HG02970 (cell line): Measurements from ENCODE around the gene LYPD8.

Source experiments
- ATAC-seq: cut with Tn5 transposase; IDR thresholded peaks from one replicate; pipeline ENCODE4 v1.9.1; 2021; ENCODE audit warnings: mild to moderate bottlenecking, moderate library complexity, moderate number of reproducible peaks; ENCODE audit not compliant: unreplicated experiment, low FRiP score

Gene LYPD8

GRCh38 chr1:248704606-248705005, 51.0 kb downstream of the LYPD8 start:
- no peak for ATAC-seq

- no peak for ATAC-seq
Observed at GRCh38 chr1:248703674-248704073, 51.9 kb downstream of the LYPD8 start.

- ATAC-seq: no peak
Observed at GRCh38 chr1:248702714-248703113, 52.8 kb downstream of the LYPD8 start, which contains the start of gene OR14I1. OR14I1 (minus strand) TSS chr1:248702766.

GRCh38 chr1:248699099-248699498, 56.5 kb downstream of the LYPD8 start:
- no peak for ATAC-seq

GRCh38 chr1:248697907-248698306, 57.7 kb downstream of the LYPD8 start:
- no peak for ATAC-seq

GRCh38 chr1:248696774-248697173, 58.8 kb downstream of the LYPD8 start:
- ATAC-seq: no peak

GRCh38 chr1:248696261-248696660, 59.3 kb downstream of the LYPD8 start:
- no peak for ATAC-seq

GRCh38 chr1:248695451-248696132, 60.0 kb downstream of the LYPD8 start:
- ATAC-seq: no peak

- no peak for ATAC-seq
Observed at GRCh38 chr1:248691567-248692155, 63.9 kb downstream of the LYPD8 start.
